Measurements from ENCODE around the gene OAS2. TPM values are rescaled to one million over a fixed set of nuclear protein-coding genes. Genes with fewer than 3 reads are reported as not detected.
A peak's percentile ranks its signal among the peaks of the same experiment; 100 is the strongest.

OAS2 gene
- total and polyA plus RNA-seq, 2 experiments from 2014 or later = 0.54 to 0.56 TPM

- no peak overlapping the region for H3K27ac ChIP-seq
- H3K79me2 ChIP-seq (ENCODE audit: insufficient read depth) = no peaks in the 10 kb centered on the region
- no peak for DNase-seq
- peaks cover 10% of the 10 kb centered on the region for H3F3A ChIP-seq (ENCODE audit: insufficient read depth)
- in situ Hi-C loops (cut with MboI) = loop anchor here (10.0 kb wide), 2 partner anchors 105 to 135 kb away; partner anchors contain the start of gene CFAP73
- H3K36me3 ChIP-seq (ENCODE audit: low read depth) = no peaks in the 10 kb centered on the region
- WGBS, 2 experiments (ENCODE audit: low coverage in 1 of 2, low lambda C conversion rate in 2 of 2, missing lambda C conversion rate in 2 of 2) = 75 to 76% methylated on average over 4 of the region's 4 CpGs
- no peak for TF ChIP-seq EZH2 (IDR thresholded peaks at IDR 0.05; ENCODE audit: insufficient read depth, poor library complexity, severe bottlenecking)
- TF ChIP-seq EZH2phosphoT487 (IDR thresholded peaks at IDR 0.05; ENCODE audit: insufficient read depth, low read depth) = no peak
- H3K4me3 ChIP-seq = no peak overlapping the region
- H3K4me2 ChIP-seq (ENCODE audit: unreplicated experiment) = no peak overlapping the region
- H2AFZ ChIP-seq = peak overlapping the region; percentile 32; the same call in 1 of the 2 replicates
- peaks cover 10% of the 10 kb centered on the region for H3K4me1 ChIP-seq (ENCODE audit: insufficient read depth)
- H3K9me2 ChIP-seq (ENCODE audit: insufficient read depth) = no peaks in the 10 kb centered on the region
- H4K20me1 ChIP-seq (ENCODE audit: insufficient read depth) = no peaks in the 10 kb centered on the region
- no peak overlapping the region for H3K9ac ChIP-seq
- no peaks in the 10 kb centered on the region; the same call in 1 of the 2 replicates for H3K27me3 ChIP-seq (replicated peaks; ENCODE audit: insufficient read depth)
- H3K9me3 ChIP-seq (ENCODE audit: low read depth) = no peaks in the 10 kb centered on the region
Observed at GRCh38 chr12:113039911-113040445, 61.7 kb downstream of the OAS2 start.

GRCh38 chr12:113040722-113041171 lies 62.4 kb downstream of the OAS2 start:
- Histone ChIP-seq H3K79me2 (ENCODE audit: insufficient read depth) (no peaks in the 10 kb centered on the region), H3K4me2 (ENCODE audit: unreplicated experiment) (no peak overlapping the region), H3K4me3 (no peak overlapping the region), H2AFZ (peak overlapping the region; percentile 32; the same call in 1 of the 2 replicates), H3K4me1 (ENCODE audit: insufficient read depth) (peaks cover 10% of the 10 kb centered on the region), H3K9me2 (ENCODE audit: insufficient read depth) (no peaks in the 10 kb centered on the region), H3K36me3 (ENCODE audit: low read depth) (no peaks in the 10 kb centered on the region), H3K27ac (0 out of 2 replicates have a peak overlapping the region, but pooled peaks have one; percentile 7), H3K27me3 (replicated peaks; ENCODE audit: insufficient read depth) (no peaks in the 10 kb centered on the region; the same call in 1 of the 2 replicates), H3K9ac (no peak overlapping the region), H3F3A (ENCODE audit: insufficient read depth) (peaks cover 10% of the 10 kb centered on the region), H4K20me1 (ENCODE audit: insufficient read depth) (no peaks in the 10 kb centered on the region), H3K9me3 (ENCODE audit: low read depth) (no peaks in the 10 kb centered on the region)
- peak; percentile 89 for DNase-seq
- 47 to 49% methylated on average over 7 of the region's 7 CpGs for WGBS, 2 experiments (ENCODE audit: low coverage in 1 of 2, low lambda C conversion rate in 2 of 2, missing lambda C conversion rate in 2 of 2)
- in situ Hi-C loops (cut with MboI) = loop anchor here (10.0 kb wide), 2 partner anchors 104 to 134 kb away; partner anchors contain the start of gene CFAP73
- no peak for TF ChIP-seq EZH2phosphoT487 (IDR thresholded peaks at IDR 0.05; ENCODE audit: insufficient read depth, low read depth)
- no peak for TF ChIP-seq EZH2 (IDR thresholded peaks at IDR 0.05; ENCODE audit: insufficient read depth, poor library complexity, severe bottlenecking)

- H3K4me3 ChIP-seq = no peak overlapping the region
- no peaks in the 10 kb centered on the region; the same call in 1 of the 2 replicates for H3K27me3 ChIP-seq (replicated peaks; ENCODE audit: insufficient read depth)
- H3K27ac ChIP-seq = no peak overlapping the region
- no peak for DNase-seq
- H3K9ac ChIP-seq = no peak overlapping the region
- peaks cover 10% of the 10 kb centered on the region for H3F3A ChIP-seq (ENCODE audit: insufficient read depth)
- H3K9me2 ChIP-seq (ENCODE audit: insufficient read depth) = no peaks in the 10 kb centered on the region
- H3K36me3 ChIP-seq (ENCODE audit: low read depth) = no peaks in the 10 kb centered on the region
- H3K4me2 ChIP-seq (ENCODE audit: unreplicated experiment) = no peak overlapping the region
- 81 to 86% methylated on average over 7 of the region's 7 CpGs for WGBS, 2 experiments (ENCODE audit: low coverage in 1 of 2, low lambda C conversion rate in 2 of 2, missing lambda C conversion rate in 2 of 2)
- no peak overlapping the region for H2AFZ ChIP-seq
- no peak for TF ChIP-seq EZH2 (IDR thresholded peaks at IDR 0.05; ENCODE audit: insufficient read depth, poor library complexity, severe bottlenecking)
- no peak for TF ChIP-seq EZH2phosphoT487 (IDR thresholded peaks at IDR 0.05; ENCODE audit: insufficient read depth, low read depth)
- no peaks in the 10 kb centered on the region for H3K9me3 ChIP-seq (ENCODE audit: low read depth)
- H3K4me1 ChIP-seq (ENCODE audit: insufficient read depth) = peaks cover 10% of the 10 kb centered on the region
- no peaks in the 10 kb centered on the region for H3K79me2 ChIP-seq (ENCODE audit: insufficient read depth)
- in situ Hi-C loops (cut with MboI) = loop anchor here (10.0 kb wide), 2 partner anchors 103 to 133 kb away; partner anchors contain the start of gene CFAP73
- H4K20me1 ChIP-seq (ENCODE audit: insufficient read depth) = no peaks in the 10 kb centered on the region
Observed at GRCh38 chr12:113041560-113041959, 63.2 kb downstream of the OAS2 start.

GRCh38 chr12:113043240-113043639 lies 64.9 kb downstream of the OAS2 start:
- in situ Hi-C loops (cut with MboI) = loop anchor here (10.0 kb wide), 2 partner anchors 102 to 132 kb away; partner anchors contain the start of gene CFAP73
- H3K27ac ChIP-seq = no peak overlapping the region

More at GRCh38 chr12:113043240-113043639, 64.9 kb downstream of the OAS2 start:
- no peaks in the 10 kb centered on the region for H3K36me3 ChIP-seq (ENCODE audit: low read depth)
- H3K4me2 ChIP-seq (ENCODE audit: unreplicated experiment) = no peak overlapping the region
- peaks cover 10% of the 10 kb centered on the region for H3F3A ChIP-seq (ENCODE audit: insufficient read depth)
- no peak overlapping the region for H3K4me3 ChIP-seq
- no peaks in the 10 kb centered on the region for H3K9me3 ChIP-seq (ENCODE audit: low read depth)
- H3K9me2 ChIP-seq (ENCODE audit: insufficient read depth) = no peaks in the 10 kb centered on the region
- DNase-seq = no peak
- H2AFZ ChIP-seq = no peak overlapping the region
- no peak overlapping the region for H3K9ac ChIP-seq
- no peaks in the 10 kb centered on the region for H4K20me1 ChIP-seq (ENCODE audit: insufficient read depth)
- peaks cover 4% of the 10 kb centered on the region; the same call in 1 of the 2 replicates for H3K27me3 ChIP-seq (replicated peaks; ENCODE audit: insufficient read depth)
- no peak for TF ChIP-seq EZH2 (IDR thresholded peaks at IDR 0.05; ENCODE audit: insufficient read depth, poor library complexity, severe bottlenecking)
- no peak for TF ChIP-seq EZH2phosphoT487 (IDR thresholded peaks at IDR 0.05; ENCODE audit: insufficient read depth, low read depth)
- peaks cover 10% of the 10 kb centered on the region for H3K4me1 ChIP-seq (ENCODE audit: insufficient read depth)
- H3K79me2 ChIP-seq (ENCODE audit: insufficient read depth) = no peaks in the 10 kb centered on the region
- 68 to 73% methylated on average over 8 of the region's 8 CpGs for whole genome bisulfite sequencing, 2 experiments (ENCODE audit: low coverage in 1 of 2, low lambda C conversion rate in 2 of 2, missing lambda C conversion rate in 2 of 2)
